HG03066 (cell line): Measurements from ENCODE around the gene DIAPH2.

Source experiments
- ATAC-seq: cut with Tn5 transposase; IDR thresholded peaks from one replicate; pipeline ENCODE4 v1.9.1; 2021; ENCODE audit warnings: low read depth; ENCODE audit not compliant: unreplicated experiment

The DIAPH2 gene

DNA sequence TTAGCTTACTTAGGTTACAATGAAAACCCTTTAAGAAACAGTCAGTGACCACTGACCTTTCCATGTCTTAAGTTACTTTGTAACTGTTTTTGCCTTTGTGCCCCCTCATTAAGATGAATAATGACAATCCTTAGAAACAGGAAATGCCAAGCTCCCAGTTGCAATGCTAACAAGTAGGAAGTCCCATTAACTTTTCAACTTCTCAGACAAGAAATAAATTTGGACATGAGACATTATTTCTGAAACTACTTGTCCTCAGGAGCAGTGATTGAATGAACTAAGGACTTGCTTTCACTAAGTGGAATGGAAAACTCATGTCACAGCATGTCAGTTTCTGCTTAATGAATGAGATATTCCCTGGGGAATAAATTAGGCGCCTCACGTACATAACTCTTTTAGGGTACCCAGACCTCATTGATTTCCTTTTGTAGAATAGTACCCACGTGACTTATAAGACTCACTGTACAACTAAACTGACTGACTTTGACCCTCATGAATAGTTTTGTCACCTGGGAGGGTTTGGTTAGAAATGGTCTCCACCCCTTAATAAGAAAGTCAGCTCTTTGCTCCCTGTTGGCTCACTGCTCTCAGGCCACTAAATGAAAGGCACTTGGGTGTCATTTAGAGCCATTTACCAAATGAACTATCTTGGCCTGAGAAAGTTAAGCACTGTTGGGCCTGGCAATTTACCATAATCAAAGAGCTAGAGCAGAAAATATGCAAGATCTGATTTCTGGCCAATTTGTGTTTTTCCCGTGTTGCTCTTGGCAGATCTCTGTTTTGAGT lies 582.9 kb downstream of the DIAPH2 start:
- ATAC-seq, result no peak

DNA sequence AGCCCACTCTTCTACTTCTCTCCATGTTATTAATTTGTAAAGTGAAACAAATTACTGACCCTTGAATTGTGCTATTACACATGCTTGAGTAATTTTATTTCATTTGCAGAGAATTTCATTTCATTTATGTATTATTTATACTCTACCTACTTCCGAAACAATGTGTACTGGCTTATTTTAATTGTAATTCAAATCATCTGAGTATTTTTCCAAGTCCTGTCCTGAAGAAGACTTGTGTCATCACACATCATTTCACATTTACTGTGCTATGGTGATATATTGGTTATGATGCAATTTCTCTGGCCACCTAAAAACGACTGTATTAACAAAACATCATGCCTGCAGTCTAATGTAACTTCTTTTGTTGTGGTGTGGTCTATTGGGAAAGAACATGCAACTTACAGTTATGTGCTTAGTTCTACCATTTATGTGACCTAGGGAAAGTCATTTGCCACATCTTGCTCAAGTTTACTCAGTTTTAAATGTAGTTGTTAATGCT lies 583.6 kb downstream of the DIAPH2 start:
- ATAC-seq, result no peak

DNA sequence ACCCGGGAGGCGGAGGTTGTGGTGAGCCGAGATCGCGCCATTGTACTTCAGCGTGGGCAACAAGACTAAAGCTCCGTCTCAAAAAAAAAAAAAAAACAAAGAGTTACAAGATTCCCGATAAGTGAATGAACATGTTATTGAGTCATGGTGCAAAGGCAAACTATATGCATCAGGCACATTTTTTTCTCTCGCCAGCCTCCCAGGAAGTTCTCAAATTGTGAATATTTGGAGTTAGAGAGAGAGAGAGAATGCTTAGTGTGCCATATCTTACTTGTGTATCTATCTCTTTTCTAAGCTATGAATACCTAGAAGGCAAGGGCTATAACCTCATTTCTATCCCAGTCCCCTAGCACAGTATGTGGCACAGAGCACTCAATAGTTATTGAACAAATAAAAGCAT lies 599.9 kb downstream of the DIAPH2 start:
- no peak for ATAC-seq

DNA sequence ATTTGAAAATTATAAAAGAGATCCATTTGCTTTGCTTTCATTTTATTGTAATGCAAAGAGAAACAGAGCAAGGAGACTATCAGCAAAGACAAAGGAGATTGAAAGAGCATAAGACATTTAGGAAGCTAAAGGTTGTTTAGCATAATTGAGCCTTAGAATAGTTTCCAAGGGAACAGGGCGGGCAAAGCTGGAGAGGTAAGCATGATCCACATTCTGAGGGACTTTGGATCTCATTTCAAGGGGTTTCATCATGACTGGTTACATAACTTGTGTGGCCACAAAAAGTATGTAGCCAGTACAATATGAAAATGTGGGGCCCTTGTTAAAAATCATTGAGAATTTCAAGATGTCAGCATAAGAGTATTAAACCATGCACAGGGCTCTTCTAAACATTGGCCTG lies 605.6 kb downstream of the DIAPH2 start:
- no peak for ATAC-seq

DNA sequence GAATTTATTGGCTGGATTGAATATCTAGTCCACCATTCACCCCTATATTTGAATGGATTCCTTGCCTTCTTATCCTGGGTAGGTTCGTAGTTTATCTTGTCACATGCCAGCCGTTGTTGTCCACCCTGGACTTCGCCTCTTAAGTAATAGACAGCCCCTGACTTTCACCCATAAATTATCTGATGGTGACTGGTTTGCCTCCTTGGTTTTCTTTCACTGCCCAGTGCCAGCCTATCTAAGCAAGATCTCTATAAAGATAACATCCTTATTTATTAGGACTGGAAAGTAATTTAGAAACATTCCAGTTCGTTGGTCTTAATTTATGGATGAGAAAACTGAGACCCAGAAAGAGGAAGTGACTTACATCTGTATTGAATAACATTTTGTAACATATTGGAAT lies 609.4 kb downstream of the DIAPH2 start:
- ATAC-seq, result no peak

DNA sequence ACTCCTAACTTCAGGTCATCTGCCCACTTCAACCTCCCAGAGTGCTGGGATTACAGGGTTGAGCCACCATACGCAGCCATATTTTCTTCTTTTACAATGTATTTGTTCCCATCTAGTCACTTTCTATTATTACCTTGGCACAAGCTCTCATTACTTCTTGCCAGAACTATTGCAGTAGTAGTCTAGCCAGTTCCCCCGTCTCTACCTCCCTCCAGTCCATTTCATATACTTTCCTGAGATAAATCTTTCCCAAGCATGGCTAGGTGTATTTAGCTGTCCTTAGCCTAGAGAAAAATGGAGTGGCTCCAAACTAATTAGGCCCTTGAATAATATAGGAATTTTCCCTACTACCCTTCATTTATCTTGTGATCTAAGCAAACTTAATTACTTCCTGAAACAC lies 611.3 kb downstream of the DIAPH2 start:
- no peak for ATAC-seq

DNA sequence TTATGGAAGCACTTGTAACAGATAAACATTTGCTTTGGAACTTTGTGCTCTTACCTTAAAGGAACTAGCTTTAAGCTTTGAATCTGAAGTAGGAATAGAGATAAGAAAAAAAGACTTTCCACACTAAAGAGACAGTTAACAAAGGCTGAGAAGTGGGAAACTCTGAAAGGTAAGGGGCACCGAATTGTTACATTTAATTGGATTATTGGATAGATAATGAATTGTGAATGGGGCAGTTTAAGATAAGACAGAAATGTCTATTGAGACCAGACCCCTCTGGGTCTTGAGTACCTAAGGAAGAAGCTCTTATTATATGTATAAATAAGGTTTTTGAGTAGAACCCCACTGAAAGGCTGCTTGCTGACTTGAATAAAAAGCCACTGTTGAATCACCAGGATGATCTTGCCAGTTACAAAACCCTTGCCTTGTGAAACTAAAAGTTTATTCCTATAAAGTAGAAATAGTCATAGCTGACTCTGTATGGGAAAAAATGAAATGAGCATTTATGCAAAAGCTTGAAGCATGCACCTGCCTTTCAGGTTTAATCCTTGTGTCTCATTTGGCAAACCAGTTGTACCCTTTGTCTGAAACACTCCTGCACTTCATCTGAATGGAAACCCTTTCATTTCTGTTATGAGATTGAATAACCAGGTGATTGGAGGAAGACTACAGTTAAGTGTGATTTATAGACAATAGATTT lies 622.3 kb downstream of the DIAPH2 start:
- ATAC-seq, result no peak

DNA sequence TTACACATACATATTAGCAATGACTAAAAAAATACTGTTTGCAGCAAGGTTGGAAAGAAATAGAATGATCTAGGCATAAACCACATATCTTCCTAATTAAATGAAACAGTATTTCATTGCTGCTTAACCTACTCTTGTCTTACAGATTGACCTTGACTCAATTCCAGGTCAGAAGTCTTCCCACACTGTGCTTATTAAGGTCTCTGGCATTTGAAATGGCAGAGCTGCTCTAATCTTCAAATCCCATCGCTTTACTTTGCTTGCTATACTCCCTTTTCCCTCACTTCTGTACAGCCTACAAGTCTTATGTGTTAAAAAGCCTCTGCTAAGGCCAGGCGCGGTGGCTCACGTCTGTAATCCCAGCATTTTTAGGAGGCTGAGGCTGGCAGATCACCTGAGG lies 623.5 kb downstream of the DIAPH2 start:
- no peak for ATAC-seq

DNA sequence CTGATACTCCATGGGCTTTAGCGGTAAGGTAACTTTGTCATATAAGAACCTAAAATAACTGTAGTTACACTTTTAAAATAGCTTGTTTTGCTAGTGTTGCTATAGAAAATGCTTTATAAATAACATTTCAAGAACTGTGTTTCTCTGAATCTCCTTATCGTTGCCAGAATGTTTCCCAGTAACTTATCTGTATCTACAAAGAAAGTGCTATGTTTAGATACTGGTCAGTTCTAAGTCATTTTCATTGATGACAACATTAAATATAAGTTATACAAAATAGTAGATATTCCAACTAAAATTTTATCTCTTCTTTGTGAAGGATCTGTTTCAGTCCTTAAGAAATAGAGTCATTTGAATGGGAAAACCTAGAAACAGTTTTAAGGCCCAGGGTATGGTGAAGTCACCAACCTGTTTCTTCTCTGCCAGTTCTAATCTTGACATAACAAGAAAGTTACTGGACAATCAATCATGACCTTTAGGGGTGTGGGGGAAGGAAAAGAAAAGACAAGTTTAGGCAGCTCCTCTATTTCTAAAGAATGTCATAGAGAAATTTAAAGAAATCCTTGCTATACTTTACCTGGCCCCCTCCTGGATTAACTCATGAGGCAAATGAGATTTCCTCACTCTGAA lies 625.0 kb downstream of the DIAPH2 start:
- ATAC-seq, result no peak

DNA sequence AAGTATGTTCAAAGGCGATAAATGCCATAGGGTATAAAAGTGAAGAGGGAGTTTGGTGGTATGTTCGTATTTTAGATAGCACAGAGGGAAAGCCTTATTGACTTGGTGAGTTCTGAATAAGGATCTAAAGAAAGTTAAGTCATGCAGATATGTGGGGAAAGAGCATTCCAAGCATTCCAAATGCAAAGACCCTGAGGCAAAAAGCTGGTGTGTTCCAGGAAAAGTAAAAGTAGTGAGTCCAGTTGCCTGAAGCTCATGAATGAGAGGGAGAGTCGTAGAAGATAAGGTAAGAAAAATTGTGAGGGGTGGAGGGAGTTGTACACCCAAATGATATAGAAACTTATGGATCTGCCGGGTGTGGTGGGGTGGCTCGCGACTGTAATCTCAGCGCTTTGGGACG lies 625.7 kb downstream of the DIAPH2 start:
- no peak for ATAC-seq

DNA sequence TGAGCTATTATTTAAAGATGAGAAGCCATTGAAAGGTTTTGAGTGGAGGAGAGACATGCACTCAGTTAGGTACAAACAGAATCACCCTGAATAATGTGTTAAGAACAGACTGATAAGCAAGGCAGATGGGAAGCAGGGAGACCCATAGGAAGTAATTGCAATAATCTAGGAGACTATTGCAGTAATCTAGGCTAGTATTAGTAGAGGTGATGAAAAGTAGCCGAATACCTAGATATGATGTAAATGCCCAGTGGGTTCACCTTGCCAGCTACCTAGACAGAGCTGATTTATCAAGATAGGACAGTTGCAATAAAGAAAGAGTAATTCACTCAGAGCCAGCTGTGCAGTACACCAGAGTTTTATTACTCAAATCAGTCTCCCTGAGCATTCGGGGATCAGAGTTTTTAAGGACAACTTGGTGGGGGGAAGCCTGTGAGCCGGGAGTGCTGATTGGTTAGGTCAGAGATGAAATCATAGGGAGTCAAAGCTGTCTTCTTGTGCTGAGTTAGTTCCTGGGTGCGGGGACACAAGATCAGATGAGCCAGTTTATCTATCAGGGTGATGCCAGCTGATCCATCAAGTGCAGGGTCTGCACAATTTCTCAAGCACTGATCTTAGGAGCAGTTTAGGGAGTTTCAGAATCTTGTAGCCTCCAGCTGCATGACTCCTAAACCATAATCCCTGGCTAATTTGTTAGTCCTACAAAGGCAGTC lies 626.6 kb downstream of the DIAPH2 start:
- ATAC-seq, result no peak

DNA sequence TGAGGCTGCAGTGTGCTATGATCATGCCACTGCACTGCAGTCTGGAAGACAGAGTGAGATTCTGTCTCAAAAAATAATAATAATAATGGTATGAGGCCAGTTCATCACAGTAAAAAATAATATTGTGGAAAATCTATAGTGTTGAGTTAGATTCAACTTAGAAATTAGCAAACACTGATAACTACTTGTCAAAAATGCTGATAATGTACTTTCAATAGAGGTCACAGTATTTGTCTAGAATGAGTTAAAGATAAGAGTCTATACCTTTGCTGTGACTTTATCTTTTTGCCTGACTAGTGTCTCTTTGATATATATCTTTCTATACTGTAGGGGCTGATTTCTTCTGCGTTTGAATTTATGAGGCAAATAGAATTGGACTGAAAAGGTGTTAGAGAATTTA lies 629.7 kb downstream of the DIAPH2 start:
- no peak for ATAC-seq

DNA sequence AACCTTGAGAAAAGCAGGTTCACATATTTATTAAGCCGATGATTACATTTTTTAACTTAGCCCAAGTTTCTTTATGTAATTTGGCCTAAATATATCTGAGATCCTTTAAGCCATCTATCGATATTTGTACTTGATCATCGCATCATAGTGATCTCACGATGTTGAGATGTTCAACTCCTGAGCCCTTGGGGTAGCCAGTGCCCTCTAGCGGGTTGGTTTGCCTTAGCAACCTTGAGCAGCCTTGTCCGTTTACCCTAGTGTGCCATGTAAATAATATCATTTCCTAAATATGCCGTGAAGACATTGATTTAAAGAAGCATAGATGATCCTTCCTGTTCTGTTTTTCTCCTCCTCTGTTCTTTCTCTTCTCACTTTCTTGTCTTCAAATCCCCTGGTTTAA lies 631.3 kb downstream of the DIAPH2 start:
- ATAC-seq, result no peak

DNA sequence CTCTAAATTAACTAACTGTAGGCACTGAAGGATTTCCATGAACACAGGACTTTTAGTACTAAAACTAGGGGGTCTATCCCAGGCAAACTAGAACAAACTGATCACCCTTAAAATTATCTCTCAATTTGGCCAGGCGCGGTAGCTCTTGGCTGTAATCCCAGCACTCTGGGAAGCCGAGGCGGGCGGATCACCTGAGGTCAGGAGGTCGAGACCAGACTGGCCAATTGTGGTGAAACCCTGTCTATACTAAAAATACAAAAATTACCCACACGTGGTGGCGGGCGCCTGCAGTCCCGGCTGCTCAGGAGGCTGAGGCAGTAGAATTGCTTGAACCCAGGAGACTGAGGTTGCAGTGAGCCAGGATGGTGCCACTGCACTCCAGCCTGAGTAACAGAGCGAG lies 635.7 kb downstream of the DIAPH2 start:
- no peak for ATAC-seq

DNA sequence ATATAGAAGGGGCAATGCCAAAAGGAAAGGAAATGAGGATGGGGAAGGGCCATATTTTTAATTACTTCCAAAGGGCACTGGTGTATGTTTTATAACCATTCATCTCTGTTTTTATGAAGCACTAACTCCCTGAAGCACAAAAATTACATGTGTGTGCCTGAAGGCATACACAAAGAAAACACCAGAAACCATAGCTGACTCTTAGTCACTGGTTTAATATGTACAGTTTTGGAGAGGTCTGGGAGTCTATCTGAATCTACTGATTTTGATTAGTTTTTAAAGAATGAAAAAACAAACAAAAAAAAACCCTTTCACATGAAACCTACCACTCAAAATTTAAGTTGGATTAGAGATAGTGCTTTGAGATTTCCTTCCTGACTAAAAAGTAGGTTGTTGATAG lies 637.8 kb downstream of the DIAPH2 start:
- no peak for ATAC-seq

DNA sequence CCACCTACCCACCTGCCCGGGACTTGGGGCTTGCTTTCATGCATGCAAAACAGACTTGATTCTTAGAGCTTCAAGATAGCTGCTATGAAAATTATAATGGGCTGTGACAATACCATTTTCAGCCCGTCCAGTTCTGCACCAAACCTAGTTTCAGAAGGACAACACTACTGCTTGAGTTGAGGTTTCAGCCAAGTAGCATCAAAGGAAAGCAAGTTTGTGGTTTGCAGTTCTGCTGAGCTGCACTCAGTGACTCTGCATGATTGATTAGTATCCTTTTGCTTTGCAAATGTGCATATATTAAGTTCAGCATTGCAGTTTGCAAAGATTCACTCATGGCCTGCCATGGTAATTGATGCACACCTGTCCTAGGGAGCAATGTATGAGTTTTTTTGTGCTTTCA lies 641.8 kb downstream of the DIAPH2 start:
- ATAC-seq, result peak; percentile 89

DNA sequence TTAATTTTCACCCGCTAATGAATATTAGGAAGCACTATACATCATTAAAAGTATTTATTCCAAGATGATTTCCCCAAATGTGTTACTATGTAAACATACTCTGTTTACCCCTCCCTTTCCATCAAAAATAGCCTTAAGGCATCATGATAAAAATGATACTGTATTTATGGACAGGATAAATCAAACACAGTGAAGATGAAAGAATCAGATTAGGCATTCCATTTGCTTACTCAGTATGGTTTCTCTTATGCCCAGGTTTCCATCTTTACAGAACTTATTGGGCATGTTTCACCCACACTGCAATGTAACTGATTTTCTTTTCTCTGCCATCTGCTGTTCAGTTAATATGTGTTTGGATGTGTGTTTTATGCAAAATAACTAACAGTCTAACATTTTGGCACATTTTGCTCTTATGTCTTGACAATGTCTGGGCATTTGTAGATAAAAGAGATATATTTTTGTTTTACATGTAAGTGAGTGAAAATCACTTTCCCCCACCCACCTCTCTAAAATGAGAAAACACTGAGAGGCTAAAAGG lies 644.3 kb downstream of the DIAPH2 start:
- no peak for ATAC-seq

DNA sequence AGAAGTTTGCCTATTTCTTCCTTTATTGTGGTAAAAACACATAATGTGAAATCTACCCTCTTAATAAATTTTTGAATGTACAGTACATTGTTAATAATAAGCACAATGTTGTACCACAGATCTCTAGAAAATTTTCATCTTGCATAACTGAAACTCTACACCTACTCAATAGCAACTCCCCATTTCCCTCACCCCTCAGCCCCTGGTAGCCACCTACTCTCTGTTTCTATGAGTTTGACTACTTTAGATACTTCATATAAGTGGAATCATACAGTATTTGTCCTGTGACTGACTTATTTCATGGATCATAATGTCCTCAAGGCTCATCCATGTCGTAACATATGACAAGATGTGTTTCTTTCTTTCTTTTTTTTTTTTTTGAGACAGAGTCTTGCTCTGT lies 645.5 kb downstream of the DIAPH2 start:
- no peak for ATAC-seq

DNA sequence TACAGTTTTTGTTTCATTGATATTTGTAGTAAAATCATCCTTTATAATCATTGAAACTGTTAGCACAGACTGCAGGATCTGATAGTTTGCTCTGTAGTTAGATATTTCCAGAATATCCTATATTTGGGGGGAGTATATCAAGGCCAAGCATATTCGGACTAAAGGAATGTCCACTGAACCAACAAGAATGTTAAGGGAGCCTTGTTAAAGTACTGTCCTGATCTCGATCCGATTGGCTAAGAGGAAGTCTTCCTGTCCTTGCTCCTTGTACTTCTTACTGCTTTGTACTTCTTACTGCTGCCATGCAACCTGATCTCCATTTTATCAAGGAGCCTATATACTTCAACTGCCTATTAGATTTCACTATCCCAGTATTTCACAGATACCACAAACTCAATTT lies 648.3 kb downstream of the DIAPH2 start:
- no peak for ATAC-seq

DNA sequence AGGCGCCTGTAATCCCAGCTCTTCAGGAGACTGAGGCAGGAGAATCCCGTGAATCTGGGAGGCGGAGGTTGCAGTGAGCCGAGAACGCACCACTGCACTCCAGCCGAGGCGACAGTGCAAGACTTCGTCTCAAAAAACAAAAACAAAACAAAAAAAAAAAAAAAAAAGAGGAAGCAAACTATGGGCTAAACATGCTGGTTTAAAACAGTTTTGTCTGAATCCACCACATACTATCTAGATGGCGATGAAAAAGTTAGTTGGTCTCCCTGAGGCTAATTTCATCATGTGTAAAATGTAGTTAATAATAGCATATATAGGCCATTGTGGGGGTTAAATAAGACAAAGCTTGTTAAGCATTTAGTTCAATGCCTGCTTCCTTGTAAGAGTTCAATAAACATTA lies 650.2 kb downstream of the DIAPH2 start:
- ATAC-seq, result no peak

DNA sequence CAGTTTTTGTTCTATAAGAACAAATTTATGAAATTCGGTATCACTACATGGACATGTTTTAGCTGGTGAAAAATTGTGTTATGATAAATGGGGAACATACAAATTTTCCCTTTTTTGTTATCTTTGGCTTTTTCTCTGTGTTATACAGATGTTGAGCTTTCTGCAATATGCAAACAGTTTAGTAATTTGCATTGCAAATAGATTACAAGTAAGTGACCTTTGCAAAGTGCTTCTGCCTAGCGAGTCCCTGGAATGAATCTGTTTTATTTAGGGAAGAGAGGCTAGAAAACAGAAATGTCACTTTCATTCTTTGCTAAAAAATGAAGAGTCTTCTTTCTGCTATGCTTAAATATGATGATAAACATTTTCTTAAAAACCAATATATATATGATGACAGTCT lies 660.1 kb downstream of the DIAPH2 start:
- no peak for ATAC-seq
